22Rv1 (cell line): ENCODE results near the gene SPEF1.

Experiments
- CTCF ChIP-seq: fragments of 450-650 bp; IDR thresholded peaks from 2 replicates; pipeline ENCODE4 v1.5.1; 2017; ENCODE audit warnings: mild to moderate bottlenecking
- ZFX ChIP-seq: fragments of 450-650 bp; IDR thresholded peaks from 2 replicates; pipeline ENCODE4 v1.6.1; 2017; ENCODE audit warnings: antibody characterized with exemption, borderline replicate concordance

DNA sequence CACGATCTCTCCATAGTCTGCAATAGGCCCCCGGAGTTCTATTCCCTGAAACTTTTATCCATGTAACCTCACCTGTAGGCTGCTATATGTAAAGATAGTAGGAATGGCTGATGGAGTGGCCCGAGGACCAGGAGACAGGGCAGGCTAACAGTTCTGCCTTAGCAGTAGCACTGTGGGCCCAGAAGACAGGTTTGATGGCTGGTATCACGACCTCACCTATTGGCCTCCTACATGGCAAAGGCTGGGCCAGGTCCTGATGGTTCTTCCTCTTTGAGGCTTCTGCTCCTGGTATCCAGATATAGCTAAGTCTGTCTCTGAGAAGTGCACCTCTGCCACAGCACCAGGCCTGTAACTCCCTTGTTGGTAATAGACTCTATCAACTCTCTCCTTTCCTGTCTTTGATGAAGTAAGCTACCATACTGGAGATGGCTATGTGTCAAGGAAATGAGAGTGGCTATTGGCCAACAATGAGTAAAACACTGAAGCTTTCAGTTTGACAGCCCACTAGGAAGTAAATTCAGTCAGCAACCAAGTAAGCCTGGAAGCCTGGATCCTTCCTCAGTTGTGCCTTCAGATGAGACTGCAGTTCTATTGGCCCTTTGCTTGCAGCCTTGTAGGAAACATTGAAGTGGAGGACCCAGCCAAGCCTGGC is 5.7 kb downstream of the SPEF1 start:
- TF ChIP-seq CTCF (no peak), ZFX (no peak)
